ENCODE results near the gene RASGRF1. TPM values are rescaled to one million over a fixed set of nuclear protein-coding genes. Genes with fewer than 3 reads are reported as not detected.

The RASGRF1 gene
- total and polyA plus RNA-seq, 2 experiments from 2014 or later, result 0.05 to 0.24 TPM

DNA sequence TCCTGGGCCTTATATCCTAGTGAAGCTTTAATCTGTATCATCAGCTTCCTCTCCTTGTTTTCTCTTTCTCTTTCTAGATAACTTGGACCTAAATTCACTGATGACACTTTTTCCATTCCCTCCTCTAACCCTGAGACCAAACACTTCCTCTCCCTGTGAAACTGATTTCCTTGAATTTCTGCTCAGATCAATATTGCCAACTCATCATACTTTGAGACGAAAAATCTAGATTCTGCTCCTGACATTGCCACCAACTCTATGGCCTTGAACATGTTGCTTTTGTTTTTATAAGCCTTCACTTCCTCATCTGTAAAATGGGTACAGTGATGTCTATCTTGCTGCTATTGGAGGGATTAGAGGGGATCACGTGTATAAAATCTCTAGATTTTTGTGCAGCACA lies 42.7 kb upstream of the RASGRF1 start:
- no peaks in the 10 kb centered on the region for H3K9me3 Mint-ChIP-seq
- Histone ChIP-seq H3K4me3 (no peak overlapping the region), H2AFZ (no peak overlapping the region), H3K79me2 (replicated peaks; ENCODE audit: insufficient read depth) (no peaks in the 10 kb centered on the region), H3K9me2 (ENCODE audit: insufficient read depth) (no peaks in the 10 kb centered on the region; the same call in 1 of the 2 replicates), H3K27ac (ENCODE audit: low read depth) (no peak overlapping the region), H3K36me3 (ENCODE audit: insufficient read depth) (no peaks in the 10 kb centered on the region), H3K27me3 (ENCODE audit: insufficient read depth) (no peaks in the 10 kb centered on the region), H4K20me1 (replicated peaks; ENCODE audit: insufficient read depth) (no peaks in the 10 kb centered on the region), H3K4me1 (ENCODE audit: insufficient read depth) (peaks cover 22% of the 10 kb centered on the region), H3F3A (replicated peaks; ENCODE audit: low read depth) (no peaks in the 10 kb centered on the region), H3K4me2 (no peak overlapping the region)
- no peak overlapping the region for H3K27ac Mint-ChIP-seq
- H3K4me3 Mint-ChIP-seq, result no peak overlapping the region
- no peak for TF ChIP-seq CREB1 (CRISPR knock-in tag; IDR thresholded peaks at IDR 0.05; ENCODE audit: low read depth)
- TF ChIP-seq, protein P1, sequence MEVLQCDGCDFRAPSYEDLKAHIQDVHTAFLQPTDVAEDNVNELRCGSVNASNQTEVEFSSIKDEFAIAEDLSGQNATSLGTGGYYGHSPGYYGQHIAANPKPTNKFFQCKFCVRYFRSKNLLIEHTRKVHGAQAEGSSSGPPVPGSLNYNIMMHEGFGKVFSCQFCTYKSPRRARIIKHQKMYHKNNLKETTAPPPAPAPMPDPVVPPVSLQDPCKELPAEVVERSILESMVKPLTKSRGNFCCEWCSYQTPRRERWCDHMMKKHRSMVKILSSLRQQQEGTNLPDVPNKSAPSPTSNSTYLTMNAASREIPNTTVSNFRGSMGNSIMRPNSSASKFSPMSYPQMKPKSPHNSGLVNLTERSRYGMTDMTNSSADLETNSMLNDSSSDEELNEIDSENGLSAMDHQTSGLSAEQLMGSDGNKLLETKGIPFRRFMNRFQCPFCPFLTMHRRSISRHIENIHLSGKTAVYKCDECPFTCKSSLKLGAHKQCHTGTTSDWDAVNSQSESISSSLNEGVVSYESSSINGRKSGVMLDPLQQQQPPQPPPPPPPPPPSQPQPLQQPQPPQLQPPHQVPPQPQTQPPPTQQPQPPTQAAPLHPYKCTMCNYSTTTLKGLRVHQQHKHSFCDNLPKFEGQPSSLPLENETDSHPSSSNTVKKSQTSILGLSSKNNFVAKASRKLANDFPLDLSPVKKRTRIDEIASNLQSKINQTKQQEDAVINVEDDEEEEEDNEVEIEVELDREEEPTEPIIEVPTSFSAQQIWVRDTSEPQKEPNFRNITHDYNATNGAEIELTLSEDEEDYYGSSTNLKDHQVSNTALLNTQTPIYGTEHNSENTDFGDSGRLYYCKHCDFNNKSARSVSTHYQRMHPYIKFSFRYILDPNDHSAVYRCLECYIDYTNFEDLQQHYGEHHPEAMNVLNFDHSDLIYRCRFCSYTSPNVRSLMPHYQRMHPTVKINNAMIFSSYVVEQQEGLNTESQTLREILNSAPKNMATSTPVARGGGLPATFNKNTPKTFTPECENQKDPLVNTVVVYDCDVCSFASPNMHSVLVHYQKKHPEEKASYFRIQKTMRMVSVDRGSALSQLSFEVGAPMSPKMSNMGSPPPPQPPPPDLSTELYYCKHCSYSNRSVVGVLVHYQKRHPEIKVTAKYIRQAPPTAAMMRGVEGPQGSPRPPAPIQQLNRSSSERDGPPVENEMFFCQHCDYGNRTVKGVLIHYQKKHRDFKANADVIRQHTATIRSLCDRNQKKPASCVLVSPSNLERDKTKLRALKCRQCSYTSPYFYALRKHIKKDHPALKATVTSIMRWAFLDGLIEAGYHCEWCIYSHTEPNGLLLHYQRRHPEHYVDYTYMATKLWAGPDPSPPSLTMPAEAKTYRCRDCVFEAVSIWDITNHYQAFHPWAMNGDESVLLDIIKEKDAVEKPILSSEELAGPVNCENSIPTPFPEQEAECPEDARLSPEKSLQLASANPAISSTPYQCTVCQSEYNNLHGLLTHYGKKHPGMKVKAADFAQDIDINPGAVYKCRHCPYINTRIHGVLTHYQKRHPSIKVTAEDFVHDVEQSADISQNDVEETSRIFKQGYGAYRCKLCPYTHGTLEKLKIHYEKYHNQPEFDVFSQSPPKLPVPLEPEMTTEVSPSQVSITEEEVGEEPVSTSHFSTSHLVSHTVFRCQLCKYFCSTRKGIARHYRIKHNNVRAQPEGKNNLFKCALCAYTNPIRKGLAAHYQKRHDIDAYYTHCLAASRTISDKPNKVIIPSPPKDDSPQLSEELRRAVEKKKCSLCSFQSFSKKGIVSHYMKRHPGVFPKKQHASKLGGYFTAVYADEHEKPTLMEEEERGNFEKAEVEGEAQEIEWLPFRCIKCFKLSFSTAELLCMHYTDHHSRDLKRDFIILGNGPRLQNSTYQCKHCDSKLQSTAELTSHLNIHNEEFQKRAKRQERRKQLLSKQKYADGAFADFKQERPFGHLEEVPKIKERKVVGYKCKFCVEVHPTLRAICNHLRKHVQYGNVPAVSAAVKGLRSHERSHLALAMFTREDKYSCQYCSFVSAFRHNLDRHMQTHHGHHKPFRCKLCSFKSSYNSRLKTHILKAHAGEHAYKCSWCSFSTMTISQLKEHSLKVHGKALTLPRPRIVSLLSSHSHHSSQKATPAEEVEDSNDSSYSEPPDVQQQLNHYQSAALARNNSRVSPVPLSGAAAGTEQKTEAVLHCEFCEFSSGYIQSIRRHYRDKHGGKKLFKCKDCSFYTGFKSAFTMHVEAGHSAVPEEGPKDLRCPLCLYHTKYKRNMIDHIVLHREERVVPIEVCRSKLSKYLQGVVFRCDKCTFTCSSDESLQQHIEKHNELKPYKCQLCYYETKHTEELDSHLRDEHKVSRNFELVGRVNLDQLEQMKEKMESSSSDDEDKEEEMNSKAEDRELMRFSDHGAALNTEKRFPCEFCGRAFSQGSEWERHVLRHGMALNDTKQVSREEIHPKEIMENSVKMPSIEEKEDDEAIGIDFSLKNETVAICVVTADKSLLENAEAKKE (CRISPR knock-in tag; IDR thresholded peaks at IDR 0.05), result no peak
- TF ChIP-seq EZH2phosphoT487 (IDR thresholded peaks at IDR 0.05; ENCODE audit: unreplicated experiment), result no peak
- TF ChIP-seq EZH2 (IDR thresholded peaks at IDR 0.05; ENCODE audit: low read depth, unreplicated experiment), result no peak
- no peak for TF ChIP-seq POLR2AphosphoS5 (IDR thresholded peaks at IDR 0.05; ENCODE audit: low read depth)
- TF ChIP-seq ZNF331 (CRISPR knock-in tag; IDR thresholded peaks at IDR 0.05; ENCODE audit: low read depth), result no peak
- no peak for TF ChIP-seq JUNB (IDR thresholded peaks at IDR 0.05; ENCODE audit: unreplicated experiment)
- TF ChIP-seq ZNF114 (CRISPR knock-in tag; IDR thresholded peaks at IDR 0.05), result no peak
- TF ChIP-seq, protein P2, sequence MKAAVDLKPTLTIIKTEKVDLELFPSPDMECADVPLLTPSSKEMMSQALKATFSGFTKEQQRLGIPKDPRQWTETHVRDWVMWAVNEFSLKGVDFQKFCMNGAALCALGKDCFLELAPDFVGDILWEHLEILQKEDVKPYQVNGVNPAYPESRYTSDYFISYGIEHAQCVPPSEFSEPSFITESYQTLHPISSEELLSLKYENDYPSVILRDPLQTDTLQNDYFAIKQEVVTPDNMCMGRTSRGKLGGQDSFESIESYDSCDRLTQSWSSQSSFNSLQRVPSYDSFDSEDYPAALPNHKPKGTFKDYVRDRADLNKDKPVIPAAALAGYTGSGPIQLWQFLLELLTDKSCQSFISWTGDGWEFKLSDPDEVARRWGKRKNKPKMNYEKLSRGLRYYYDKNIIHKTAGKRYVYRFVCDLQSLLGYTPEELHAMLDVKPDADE (IDR thresholded peaks at IDR 0.05), result no peak
- TF ChIP-seq, protein P3, sequence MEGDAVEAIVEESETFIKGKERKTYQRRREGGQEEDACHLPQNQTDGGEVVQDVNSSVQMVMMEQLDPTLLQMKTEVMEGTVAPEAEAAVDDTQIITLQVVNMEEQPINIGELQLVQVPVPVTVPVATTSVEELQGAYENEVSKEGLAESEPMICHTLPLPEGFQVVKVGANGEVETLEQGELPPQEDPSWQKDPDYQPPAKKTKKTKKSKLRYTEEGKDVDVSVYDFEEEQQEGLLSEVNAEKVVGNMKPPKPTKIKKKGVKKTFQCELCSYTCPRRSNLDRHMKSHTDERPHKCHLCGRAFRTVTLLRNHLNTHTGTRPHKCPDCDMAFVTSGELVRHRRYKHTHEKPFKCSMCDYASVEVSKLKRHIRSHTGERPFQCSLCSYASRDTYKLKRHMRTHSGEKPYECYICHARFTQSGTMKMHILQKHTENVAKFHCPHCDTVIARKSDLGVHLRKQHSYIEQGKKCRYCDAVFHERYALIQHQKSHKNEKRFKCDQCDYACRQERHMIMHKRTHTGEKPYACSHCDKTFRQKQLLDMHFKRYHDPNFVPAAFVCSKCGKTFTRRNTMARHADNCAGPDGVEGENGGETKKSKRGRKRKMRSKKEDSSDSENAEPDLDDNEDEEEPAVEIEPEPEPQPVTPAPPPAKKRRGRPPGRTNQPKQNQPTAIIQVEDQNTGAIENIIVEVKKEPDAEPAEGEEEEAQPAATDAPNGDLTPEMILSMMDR (conservative IDR thresholded peaks at IDR 0.05; ENCODE audit: low read depth in 2 of 2), result no peak
- TF ChIP-seq NANOG (IDR thresholded peaks at IDR 0.05; ENCODE audit: borderline replicate concordance), result no peak
- TF ChIP-seq, protein P4, sequence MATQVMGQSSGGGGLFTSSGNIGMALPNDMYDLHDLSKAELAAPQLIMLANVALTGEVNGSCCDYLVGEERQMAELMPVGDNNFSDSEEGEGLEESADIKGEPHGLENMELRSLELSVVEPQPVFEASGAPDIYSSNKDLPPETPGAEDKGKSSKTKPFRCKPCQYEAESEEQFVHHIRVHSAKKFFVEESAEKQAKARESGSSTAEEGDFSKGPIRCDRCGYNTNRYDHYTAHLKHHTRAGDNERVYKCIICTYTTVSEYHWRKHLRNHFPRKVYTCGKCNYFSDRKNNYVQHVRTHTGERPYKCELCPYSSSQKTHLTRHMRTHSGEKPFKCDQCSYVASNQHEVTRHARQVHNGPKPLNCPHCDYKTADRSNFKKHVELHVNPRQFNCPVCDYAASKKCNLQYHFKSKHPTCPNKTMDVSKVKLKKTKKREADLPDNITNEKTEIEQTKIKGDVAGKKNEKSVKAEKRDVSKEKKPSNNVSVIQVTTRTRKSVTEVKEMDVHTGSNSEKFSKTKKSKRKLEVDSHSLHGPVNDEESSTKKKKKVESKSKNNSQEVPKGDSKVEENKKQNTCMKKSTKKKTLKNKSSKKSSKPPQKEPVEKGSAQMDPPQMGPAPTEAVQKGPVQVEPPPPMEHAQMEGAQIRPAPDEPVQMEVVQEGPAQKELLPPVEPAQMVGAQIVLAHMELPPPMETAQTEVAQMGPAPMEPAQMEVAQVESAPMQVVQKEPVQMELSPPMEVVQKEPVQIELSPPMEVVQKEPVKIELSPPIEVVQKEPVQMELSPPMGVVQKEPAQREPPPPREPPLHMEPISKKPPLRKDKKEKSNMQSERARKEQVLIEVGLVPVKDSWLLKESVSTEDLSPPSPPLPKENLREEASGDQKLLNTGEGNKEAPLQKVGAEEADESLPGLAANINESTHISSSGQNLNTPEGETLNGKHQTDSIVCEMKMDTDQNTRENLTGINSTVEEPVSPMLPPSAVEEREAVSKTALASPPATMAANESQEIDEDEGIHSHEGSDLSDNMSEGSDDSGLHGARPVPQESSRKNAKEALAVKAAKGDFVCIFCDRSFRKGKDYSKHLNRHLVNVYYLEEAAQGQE (IDR thresholded peaks at IDR 0.05; ENCODE audit: unreplicated experiment), result no peak
- no peak for TF ChIP-seq STAT1 (IDR thresholded peaks at IDR 0.05; ENCODE audit: unreplicated experiment)
- peaks cover 2% of the 10 kb centered on the region; the same call in 1 of the 3 replicates for H3K36me3 Mint-ChIP-seq (ENCODE audit: low read depth)
- no peaks in the 10 kb centered on the region for H3K27me3 Mint-ChIP-seq (ENCODE audit: insufficient read depth, low read depth, poor library complexity)
- ATAC-seq (no peak), DNase-seq (ENCODE audit: low spot score) (no peak)
- H3K4me1 Mint-ChIP-seq, result peaks cover 20% of the 10 kb centered on the region

All from GM23338 (cell line).